ENCODE results near the gene NCOR2.
A peak's percentile ranks its signal among the peaks of the same experiment; 100 is the strongest.

NCOR2 gene

GRCh38 chr12:124605150-124605882 is 37.9 kb upstream of the NCOR2 start:
- DNase-seq (ENCODE audit: low read depth, low spot score) = peak; percentile 20
- TF ChIP-seq ZNF274 (IDR thresholded peaks at IDR 0.05; ENCODE audit: low read depth, low read length) = no peak
- no peak for TF ChIP-seq SUZ12 (IDR thresholded peaks at IDR 0.05; ENCODE audit: extremely low read depth, insufficient read depth, insufficient read length)
- TF ChIP-seq YY1 (IDR thresholded peaks at IDR 0.05; ENCODE audit: insufficient read depth, insufficient read length) = peak; percentile 59
- H3K4me1 ChIP-seq (ENCODE audit: insufficient read depth, insufficient read length) = peaks cover 10% of the 10 kb centered on the region

GRCh38 chr12:124604264-124604680 is 36.9 kb upstream of the NCOR2 start:
- no peak for DNase-seq (ENCODE audit: low read depth, low spot score)
- H3K4me1 ChIP-seq (ENCODE audit: insufficient read depth, insufficient read length) = peaks cover 5% of the 10 kb centered on the region
- TF ChIP-seq YY1 (IDR thresholded peaks at IDR 0.05; ENCODE audit: insufficient read depth, insufficient read length) = no peak
- TF ChIP-seq SUZ12 (IDR thresholded peaks at IDR 0.05; ENCODE audit: extremely low read depth, insufficient read depth, insufficient read length) = no peak
- no peak for TF ChIP-seq ZNF274 (IDR thresholded peaks at IDR 0.05; ENCODE audit: low read depth, low read length)
- H3K36me3 ChIP-seq (ENCODE audit: insufficient read depth, insufficient read length, low read length) = no peaks in the 10 kb centered on the region
- H3K9ac ChIP-seq (ENCODE audit: insufficient read length, low read depth) = peak overlapping the region; percentile 4
- H3K9me3 ChIP-seq (ENCODE audit: insufficient read depth, low read length) = no peaks in the 10 kb centered on the region
- H3K4me3 ChIP-seq (ENCODE audit: insufficient read length, low read depth) = no peak overlapping the region
- H3K27me3 ChIP-seq (ENCODE audit: insufficient read depth, insufficient read length) = no peaks in the 10 kb centered on the region

More at GRCh38 chr12:124605150-124605882, 37.9 kb upstream of the NCOR2 start:
- Histone ChIP-seq H3K4me3 (ENCODE audit: insufficient read length, low read depth) (no peak overlapping the region), H3K9ac (ENCODE audit: insufficient read length, low read depth) (no peak overlapping the region), H3K27me3 (ENCODE audit: insufficient read depth, insufficient read length) (no peaks in the 10 kb centered on the region), H3K36me3 (ENCODE audit: insufficient read depth, insufficient read length, low read length) (no peaks in the 10 kb centered on the region), H3K9me3 (ENCODE audit: insufficient read depth, low read length) (no peaks in the 10 kb centered on the region)

DNA sequence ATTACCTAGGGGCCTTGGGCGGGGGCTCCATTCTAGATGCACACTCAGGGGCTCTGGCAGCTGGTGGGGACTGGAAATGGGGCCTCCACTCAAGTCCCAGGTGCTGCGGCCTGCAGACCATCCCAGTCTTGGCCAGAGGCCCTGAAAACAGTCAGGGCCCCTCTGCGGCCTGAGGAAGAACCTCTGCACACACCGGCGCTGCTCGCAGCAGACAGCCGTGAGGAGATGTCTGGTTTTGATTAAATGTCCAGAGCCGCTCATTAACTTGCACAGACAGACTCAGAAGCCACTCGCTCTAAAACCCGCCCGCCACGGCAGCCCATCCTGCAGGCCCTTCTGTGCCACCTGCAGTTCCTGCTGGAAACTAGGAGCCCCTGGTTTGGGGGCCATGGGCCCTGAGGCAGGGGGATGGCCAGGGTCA is 36.4 kb upstream of the NCOR2 start:
- DNase-seq (ENCODE audit: low read depth, low spot score) = no peak
- H3K4me3 ChIP-seq (ENCODE audit: insufficient read length, low read depth) = no peak overlapping the region
- H3K9me3 ChIP-seq (ENCODE audit: insufficient read depth, low read length) = no peaks in the 10 kb centered on the region
- peak overlapping the region; percentile 4 for H3K9ac ChIP-seq (ENCODE audit: insufficient read length, low read depth)
- TF ChIP-seq SUZ12 (IDR thresholded peaks at IDR 0.05; ENCODE audit: extremely low read depth, insufficient read depth, insufficient read length) (no peak), ZNF274 (IDR thresholded peaks at IDR 0.05; ENCODE audit: low read depth, low read length) (no peak), YY1 (IDR thresholded peaks at IDR 0.05; ENCODE audit: insufficient read depth, insufficient read length) (no peak)
- peaks cover 2% of the 10 kb centered on the region for H3K4me1 ChIP-seq (ENCODE audit: insufficient read depth, insufficient read length)
- H3K36me3 ChIP-seq (ENCODE audit: insufficient read depth, insufficient read length, low read length) = no peaks in the 10 kb centered on the region
- H3K27me3 ChIP-seq (ENCODE audit: insufficient read depth, insufficient read length) = no peaks in the 10 kb centered on the region

DNA sequence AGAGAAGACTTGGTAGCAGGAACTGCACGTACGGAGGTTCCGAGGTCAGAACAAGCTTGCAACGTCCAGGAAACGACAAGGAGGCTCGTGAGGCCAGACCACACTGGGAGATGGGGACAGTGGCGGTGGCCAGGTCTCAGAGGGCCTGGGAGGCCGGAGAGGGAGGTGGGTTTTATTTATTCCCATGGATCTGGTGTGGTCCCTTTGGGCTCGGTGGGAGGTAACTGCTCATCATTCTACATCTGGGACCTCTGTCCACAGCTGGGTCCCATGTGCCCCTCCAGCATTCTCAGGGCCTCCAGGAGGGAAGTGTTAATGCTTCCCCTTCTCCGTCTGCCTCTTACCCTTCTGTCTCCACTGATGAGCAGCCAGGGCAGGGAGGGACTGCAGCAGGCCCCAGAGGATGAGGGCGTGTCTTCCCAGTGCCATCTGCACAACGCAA is 35.7 kb upstream of the NCOR2 start:
- no peak for TF ChIP-seq SUZ12 (IDR thresholded peaks at IDR 0.05; ENCODE audit: extremely low read depth, insufficient read depth, insufficient read length)
- TF ChIP-seq ZNF274 (IDR thresholded peaks at IDR 0.05; ENCODE audit: low read depth, low read length) = no peak
- no peak for TF ChIP-seq YY1 (IDR thresholded peaks at IDR 0.05; ENCODE audit: insufficient read depth, insufficient read length)
- Histone ChIP-seq H3K4me3 (ENCODE audit: insufficient read length, low read depth) (no peak overlapping the region), H3K27me3 (ENCODE audit: insufficient read depth, insufficient read length) (no peaks in the 10 kb centered on the region), H3K9ac (ENCODE audit: insufficient read length, low read depth) (no peak overlapping the region), H3K9me3 (ENCODE audit: insufficient read depth, low read length) (no peaks in the 10 kb centered on the region), H3K4me1 (ENCODE audit: insufficient read depth, insufficient read length) (peaks cover 2% of the 10 kb centered on the region), H3K36me3 (ENCODE audit: insufficient read depth, insufficient read length, low read length) (no peaks in the 10 kb centered on the region)
- no peak for DNase-seq (ENCODE audit: low read depth, low spot score)

DNA sequence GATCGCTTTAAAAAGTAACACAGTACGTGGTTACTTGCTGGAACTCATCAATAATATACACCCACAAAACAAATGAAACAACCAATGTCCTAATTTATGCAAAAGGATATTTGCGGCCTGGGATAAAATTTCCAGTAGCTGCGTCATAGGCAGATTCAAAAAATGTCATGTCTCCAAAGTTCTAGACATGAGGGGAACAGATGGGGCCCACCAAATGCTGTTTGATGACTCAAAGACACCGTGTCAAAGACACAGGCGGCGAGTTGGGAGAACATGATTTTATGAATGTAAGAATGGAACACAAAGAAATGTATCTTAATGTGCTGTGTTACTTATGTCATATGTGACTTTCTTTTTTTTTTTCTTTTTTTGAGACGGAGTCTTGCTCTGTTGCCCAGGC is 34.3 kb upstream of the NCOR2 start:
- no peaks in the 10 kb centered on the region for H3K9me3 ChIP-seq (ENCODE audit: insufficient read depth, low read length)
- no peak overlapping the region for H3K9ac ChIP-seq (ENCODE audit: insufficient read length, low read depth)
- H3K4me1 ChIP-seq (ENCODE audit: insufficient read depth, insufficient read length) = peaks cover 2% of the 10 kb centered on the region
- no peaks in the 10 kb centered on the region for H3K27me3 ChIP-seq (ENCODE audit: insufficient read depth, insufficient read length)
- DNase-seq (ENCODE audit: low read depth, low spot score) = no peak
- no peak overlapping the region for H3K4me3 ChIP-seq (ENCODE audit: insufficient read length, low read depth)
- H3K36me3 ChIP-seq (ENCODE audit: insufficient read depth, insufficient read length, low read length) = no peaks in the 10 kb centered on the region
- no peak for TF ChIP-seq SUZ12 (IDR thresholded peaks at IDR 0.05; ENCODE audit: extremely low read depth, insufficient read depth, insufficient read length)
- TF ChIP-seq YY1 (IDR thresholded peaks at IDR 0.05; ENCODE audit: insufficient read depth, insufficient read length) = no peak
- no peak for TF ChIP-seq ZNF274 (IDR thresholded peaks at IDR 0.05; ENCODE audit: low read depth, low read length)

DNA sequence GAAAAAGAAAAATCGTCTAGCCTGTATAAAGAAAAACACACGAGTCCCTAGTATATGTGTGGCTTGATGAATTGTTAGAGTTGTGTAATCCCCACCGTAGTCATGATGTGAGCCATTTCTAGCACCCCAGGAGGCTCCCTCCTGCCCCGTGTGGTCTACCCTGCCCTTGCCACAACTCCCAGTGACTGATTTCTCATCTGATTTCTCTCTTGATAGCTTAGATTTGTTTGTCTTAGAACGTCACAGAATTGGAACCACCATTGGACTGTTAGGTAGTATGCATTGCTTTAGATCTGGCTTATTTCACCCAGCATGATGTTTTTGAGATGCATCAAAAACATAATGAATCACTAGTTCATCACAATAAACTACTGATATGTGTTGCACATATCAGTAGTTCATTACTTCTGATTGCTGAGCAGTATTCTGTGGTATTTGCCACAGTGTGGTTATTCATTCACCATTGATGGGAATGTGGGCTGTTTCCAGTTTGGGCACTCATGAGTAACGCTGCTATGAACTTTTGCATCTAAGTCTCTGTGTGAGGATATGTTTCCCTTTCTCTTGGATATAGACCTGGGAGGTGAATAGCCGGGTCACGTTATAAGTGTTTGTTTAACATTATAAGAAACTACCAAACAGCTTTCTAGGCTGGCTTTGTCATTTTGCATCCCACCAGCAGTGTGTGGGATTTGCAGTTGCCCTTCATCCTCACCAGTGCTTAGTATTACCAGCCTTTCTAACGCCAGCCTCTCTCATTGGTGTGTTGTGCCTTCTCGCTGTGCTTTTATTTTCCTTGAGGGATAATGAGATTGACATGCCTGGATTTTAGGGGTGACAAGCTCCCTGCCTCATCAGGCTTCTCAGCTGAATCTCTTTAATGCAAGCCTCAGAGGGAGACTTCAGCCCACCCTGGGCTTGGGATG is 31.9 kb upstream of the NCOR2 start:
- Histone ChIP-seq H3K36me3 (ENCODE audit: insufficient read depth, insufficient read length, low read length) (no peaks in the 10 kb centered on the region), H3K9me3 (ENCODE audit: insufficient read depth, low read length) (0 out of 2 replicates have a peak, but pooled peaks cover 1% of the 10 kb centered on the region), H3K9ac (ENCODE audit: insufficient read length, low read depth) (no peak overlapping the region), H3K27me3 (ENCODE audit: insufficient read depth, insufficient read length) (no peaks in the 10 kb centered on the region), H3K4me3 (ENCODE audit: insufficient read length, low read depth) (no peak overlapping the region), H3K4me1 (ENCODE audit: insufficient read depth, insufficient read length) (peaks cover 2% of the 10 kb centered on the region)
- TF ChIP-seq ZNF274 (IDR thresholded peaks at IDR 0.05; ENCODE audit: low read depth, low read length) (no peak), YY1 (IDR thresholded peaks at IDR 0.05; ENCODE audit: insufficient read depth, insufficient read length) (no peak), SUZ12 (IDR thresholded peaks at IDR 0.05; ENCODE audit: extremely low read depth, insufficient read depth, insufficient read length) (no peak)
- no peak for DNase-seq (ENCODE audit: low read depth, low spot score)

- no peaks in the 10 kb centered on the region for H3K36me3 ChIP-seq (ENCODE audit: insufficient read depth, insufficient read length, low read length)
- H3K4me1 ChIP-seq (ENCODE audit: insufficient read depth, insufficient read length) = no peaks in the 10 kb centered on the region
- H3K9me3 ChIP-seq (ENCODE audit: insufficient read depth, low read length) = peaks cover 9% of the 10 kb centered on the region; the same call in 1 of the 2 replicates
- no peak for DNase-seq (ENCODE audit: low read depth, low spot score)
- H3K4me3 ChIP-seq (ENCODE audit: insufficient read length, low read depth) = no peak overlapping the region
- peaks cover 4% of the 10 kb centered on the region for H3K27me3 ChIP-seq (ENCODE audit: insufficient read depth, insufficient read length)
- TF ChIP-seq SUZ12 (IDR thresholded peaks at IDR 0.05; ENCODE audit: extremely low read depth, insufficient read depth, insufficient read length) (no peak), YY1 (IDR thresholded peaks at IDR 0.05; ENCODE audit: insufficient read depth, insufficient read length) (no peak), ZNF274 (IDR thresholded peaks at IDR 0.05; ENCODE audit: low read depth, low read length) (no peak)
- H3K9ac ChIP-seq (ENCODE audit: insufficient read length, low read depth) = no peak overlapping the region
These were observed 29.6 kb upstream of the NCOR2 start for GRCh38 chr12:124597041-124597440.
